ENCODE data around the gene DUSP22. TPM values are rescaled to one million over a fixed set of nuclear protein-coding genes. Genes with fewer than 3 reads are reported as not detected.

Gene DUSP22
- total and polyA plus RNA-seq, 2 of the 8 experiments (the other 6 are each of a cell fraction or from before 2014, with no cell fraction given) = 15.5 to 32.4 TPM

- FAIRE-seq (no peak), DNase-seq (ENCODE audit: low read depth in 1 of 2, low spot score in 2 of 2) (no peak)
- Histone ChIP-seq H3K18ac (ENCODE audit: extremely low read depth, low read length) (no peak overlapping the region), H4K5ac (ENCODE audit: insufficient read length, low read depth, low read length) (no peak overlapping the region), H3K79me1 (ENCODE audit: low read depth, low read length) (no peaks in the 10 kb centered on the region), H2AK5ac (ENCODE audit: low read depth, low read length) (no peak overlapping the region), H3K36me3 (ENCODE audit: control insufficient read depth in 2 of 4, insufficient read depth in 4 of 4, low read length in 3 of 4) (peaks cover 0 to 8% (median 0%) of the 10 kb centered on the region in 4 experiments; a peak in 1 of 8 replicates), H2BK120ac (replicated peaks; ENCODE audit: low read depth, low read length) (no peak overlapping the region), H3K56ac (replicated peaks; ENCODE audit: insufficient read length, low read depth, low read length) (no peak overlapping the region), H3K9me3 (ENCODE audit: insufficient read depth in 2 of 2, low read depth in 1 of 2, low read length in 1 of 2) (no peaks in the 10 kb centered on the region), H3K27me3 (replicated peaks in 1 of 4; ENCODE audit: control insufficient read depth in 3 of 4, extremely low read depth in 1 of 4, insufficient read depth in 3 of 4, low read length in 3 of 4) (peaks cover 20 to 50% (median 47%) of the 10 kb centered on the region in 4 experiments), H3K27ac (ENCODE audit: low read depth, low read length) (no peak overlapping the region), H3K79me2 (ENCODE audit: control insufficient read depth in 1 of 2, insufficient read depth in 2 of 2, low read length in 2 of 2) (no peaks in the 10 kb centered on the region), H3K23ac (ENCODE audit: insufficient read length) (no peak overlapping the region), H2BK20ac (ENCODE audit: low read length) (no peak overlapping the region), H2BK15ac (ENCODE audit: low read length) (no peak overlapping the region), H3K23me2 (ENCODE audit: low read depth, low read length) (peaks cover 17% of the 10 kb centered on the region; the same call in 1 of the 2 replicates), H2AFZ (ENCODE audit: low read length) (no peak overlapping the region), H4K91ac (replicated peaks; ENCODE audit: insufficient read length, low read length) (no peak overlapping the region), H2BK5ac (ENCODE audit: low read depth, low read length) (no peak overlapping the region), H2BK12ac (ENCODE audit: low read depth, low read length) (no peak overlapping the region), H3K4me3 (ENCODE audit: extremely low read depth in 1 of 4, insufficient read depth in 2 of 4, low read depth in 3 of 4, low read length in 4 of 4) (no peak overlapping the region), H4K8ac (ENCODE audit: extremely low read depth, insufficient read depth, low read length) (no peak overlapping the region), H3K9ac (replicated peaks in 1 of 4; ENCODE audit: extremely low read depth in 1 of 4, low read depth in 3 of 4, low read length in 3 of 4) (no peak overlapping the region), H3K14ac (ENCODE audit: insufficient read length) (no peak overlapping the region), H3K4ac (replicated peaks; ENCODE audit: insufficient read length, low read depth, low read length) (no peak overlapping the region), H3K4me1 (replicated peaks in 1 of 4; ENCODE audit: control insufficient read depth in 3 of 4, insufficient read depth in 4 of 4, low read length in 3 of 4) (peaks cover 2 to 6% (median 3%) of the 10 kb centered on the region in 4 experiments; a peak in 4 of 7 replicates), H3K4me2 (ENCODE audit: insufficient read depth in 1 of 2, low read depth in 2 of 2, low read length in 2 of 2) (no peak overlapping the region), H4K20me1 (replicated peaks in 1 of 2; ENCODE audit: control insufficient read depth in 1 of 2, insufficient read depth in 2 of 2, low read length in 2 of 2) (peaks cover 0 to 4% of the 10 kb centered on the region in 2 experiments)
- POLR2A ChIA-PET (ENCODE audit: partially characterized antibody) = no interaction called here
- CTCF ChIA-PET (ENCODE audit: partially characterized antibody) = interaction anchor here (1.0 kb wide), 2 partner anchors 18 to 142 kb away, joined by 3 to 4 read pairs; no protein-coding TSS in a partner anchor
- TF ChIP-seq EP300 (IDR thresholded peaks at IDR 0.05; ENCODE audit: borderline replicate concordance in 1 of 2, low read depth in 2 of 2, low read length in 2 of 2) (no peak), NANOG (IDR thresholded peaks at IDR 0.05; ENCODE audit: insufficient read depth, low read depth, low read length, poor library complexity, severe bottlenecking) (no peak), JUND (IDR thresholded peaks at IDR 0.05; ENCODE audit: low read length) (no peak), POLR2A (IDR thresholded peaks at IDR 0.05; ENCODE audit: control extremely low read depth in 1 of 2, low read depth in 2 of 2, low read length in 2 of 2) (no peak), ATF3 (IDR thresholded peaks at IDR 0.05; ENCODE audit: insufficient read depth, low read depth, low read length) (no peak), RBBP5 (IDR thresholded peaks at IDR 0.05; ENCODE audit: borderline replicate concordance, low read depth, low read length) (no peak), YY1 (IDR thresholded peaks at IDR 0.05; ENCODE audit: low read depth, low read length) (no peak), E2F6 (IDR thresholded peaks at IDR 0.05) (no peak), TBP (IDR thresholded peaks at IDR 0.05; ENCODE audit: low read depth, low read length) (no peak)
- WGBS, 2 experiments (ENCODE audit: extremely low coverage in 1 of 2, insufficient coverage in 1 of 2, insufficient read length in 1 of 2, insufficient replicate concordance in 2 of 2, low coverage in 1 of 2, low lambda C conversion rate in 2 of 2, missing lambda C conversion rate in 1 of 2) = 88% methylated on average over 7 of the region's 7 CpGs; no CpG with 5 or more reads in 1 of the 2 experiments
Observed at GRCh38 chr6:389143-389542, 96.9 kb downstream of the DUSP22 start.
